SK-N-SH (cell line): ENCODE data around the gene NPFF. TPM values are rescaled to one million over a fixed set of nuclear protein-coding genes. Genes with fewer than 3 reads are reported as not detected.

Experiments used
- CTCF ChIA-PET: fragments of 300-600, 350-600 bp; formaldehyde crosslinking; extraction: SDS; loops from one replicate; lab custom pipeline; 2021; lab: Yijun Ruan, JAX
- POLR2A ChIA-PET: fragments of 350-600 bp; sonication (Branson Sonifier 250); formaldehyde crosslinking; extraction: SDS; loops from one replicate; lab custom pipeline; 2020; ENCODE audit warnings: antibody characterized with exemption, inconsistent platforms; lab: Yijun Ruan, JAX
- DNase-seq: peaks from one replicate; pipeline ENCODE4 v3.0.0; 2012
- H2AFZ ChIP-seq: fragments of 200-600 bp; sonication (generic); 2 replicates; pipeline ENCODE4 v1.8.1; 2016; ENCODE audit warnings: antibody characterized with exemption, mild to moderate bottlenecking, low read depth
- H3F3A ChIP-seq: fragments of 200-600 bp; sonication (generic); replicated peaks from 2 replicates; pipeline ENCODE3; 2016; ENCODE audit warnings: antibody characterized with exemption, mild to moderate bottlenecking; ENCODE audit not compliant: insufficient read depth
- H3K27ac ChIP-seq, 2 experiments: fragments of 200-500 bp in 1 of 2; fragments of 200-600 bp in 1 of 2; sonication (Bioruptor generic) in 1 of 2; sonication (generic), shearing (Covaris generic) in 1 of 2; 2 replicates each; pipeline versions ENCODE4 v1.5.1 to v1.6.1; 2014 to 2016; ENCODE audit warnings: low read depth in 2 of 2, inconsistent platforms in 1 of 2, low read length in 1 of 2, mild to moderate bottlenecking in 1 of 2, mixed read lengths in 1 of 2
- H3K27me3 ChIP-seq: fragments of 200-600 bp; sonication (generic), shearing (Covaris generic); 2 replicates; pipeline ENCODE4 v1.6.1; 2016; ENCODE audit warnings: mixed run types; ENCODE audit not compliant: insufficient read depth
- H3K36me3 ChIP-seq, 2 experiments: fragments of 200-500 bp in 1 of 2; fragments of 200-600 bp in 1 of 2; sonication (Bioruptor generic) in 1 of 2; sonication (generic) in 1 of 2; replicated peaks in 1 of 2; 2 replicates each; pipeline versions ENCODE3 to v1.5.1; 2014 to 2016; ENCODE audit warnings: low read length in 1 of 2, mild to moderate bottlenecking in 1 of 2; ENCODE audit not compliant: insufficient read depth in 2 of 2, control insufficient read depth in 1 of 2
- H3K4me1 ChIP-seq, 2 experiments: fragments of 200-500 bp in 1 of 2; fragments of 200-600 bp in 1 of 2; sonication (Bioruptor generic) in 1 of 2; sonication (generic), shearing (Covaris generic) in 1 of 2; 2 replicates each; pipeline versions ENCODE4 v1.5.1 to v1.6.1; 2014 to 2016; ENCODE audit warnings: low read depth in 1 of 2, low read length in 1 of 2, mixed run types in 1 of 2; ENCODE audit not compliant: insufficient read depth in 2 of 2, control insufficient read depth in 1 of 2
- H3K4me2 ChIP-seq: fragments of 200-600 bp; sonication (generic), shearing (Covaris generic); 2 replicates; pipeline ENCODE4 v1.6.1; 2017; ENCODE audit warnings: mixed run types
- H3K4me3 ChIP-seq, 2 experiments: fragments of 200-500 bp in 1 of 2; fragments of 200-600 bp in 1 of 2; sonication (Bioruptor generic) in 1 of 2; sonication (generic), shearing (Covaris generic) in 1 of 2; 2 replicates each; pipeline versions ENCODE4 v1.5.1 to v1.8.1; 2014 to 2016; ENCODE audit warnings: low read depth in 2 of 2, inconsistent platforms in 1 of 2, low read length in 1 of 2, mild to moderate bottlenecking in 1 of 2, mixed read lengths in 1 of 2, moderate library complexity in 1 of 2
- H3K79me2 ChIP-seq: fragments of 200-600 bp; sonication (generic); 2 replicates; pipeline ENCODE4 v1.8.1; 2017; ENCODE audit warnings: mild to moderate bottlenecking; ENCODE audit not compliant: insufficient read depth
- H3K9ac ChIP-seq: fragments of 200-600 bp; sonication (generic); 2 replicates; pipeline ENCODE4 v1.6.1; 2017; ENCODE audit warnings: mixed run types
- H3K9me2 ChIP-seq: fragments of 200-600 bp; sonication (generic); 2 replicates; pipeline ENCODE4 v1.6.1; 2017; ENCODE audit warnings: mixed run types
- H3K9me3 ChIP-seq: fragments of 200-600 bp; sonication (generic); 2 replicates; pipeline ENCODE4 v1.6.1; 2017; ENCODE audit warnings: mixed run types, mild to moderate bottlenecking, moderate library complexity
- H4K20me1 ChIP-seq: fragments of 200-600 bp; sonication (generic); 2 replicates; pipeline ENCODE4 v1.6.1; 2017; ENCODE audit warnings: mild to moderate bottlenecking, mixed run types; ENCODE audit not compliant: insufficient read depth
- CHD2 ChIP-seq: fragments of 150-350 bp; IDR thresholded peaks from 2 replicates; pipeline ENCODE4 v1.6.1; 2018; ENCODE audit warnings: low read length; ENCODE audit not compliant: partially characterized antibody
- EP300 ChIP-seq, 2 experiments: IDR thresholded peaks; 2 replicates each; pipeline versions ENCODE4 v1.4.0 to v1.6.1; 2012; ENCODE audit warnings: borderline replicate concordance in 1 of 2, low read depth in 1 of 2, low read length in 1 of 2
- MXI1 ChIP-seq: IDR thresholded peaks from 2 replicates; pipeline ENCODE4 v1.6.1; 2012; ENCODE audit warnings: mild to moderate bottlenecking, low read depth, low read length, improper control_type of control experiment
- POLR2AphosphoS5 ChIP-seq: IDR thresholded peaks from 2 replicates; pipeline ENCODE4 v1.6.1; 2012; ENCODE audit warnings: low read depth, low read length
- RCOR1 ChIP-seq: fragments of 150-350 bp; IDR thresholded peaks from 2 replicates; pipeline ENCODE4 v1.6.1; 2017; ENCODE audit warnings: antibody characterized with exemption, low read length
- SIN3A ChIP-seq: IDR thresholded peaks from 2 replicates; pipeline ENCODE4 v1.6.1; 2012; ENCODE audit warnings: low read depth, mild to moderate bottlenecking, low read length, moderate library complexity, borderline replicate concordance
- TAF1 ChIP-seq: IDR thresholded peaks from 2 replicates; pipeline ENCODE4 v1.6.1; 2012; ENCODE audit warnings: low read depth, mild to moderate bottlenecking, low read length, moderate library complexity, borderline replicate concordance
- TCF12 ChIP-seq: IDR thresholded peaks from 2 replicates; pipeline ENCODE4 v1.4.0; 2012
- YY1 ChIP-seq: IDR thresholded peaks from 2 replicates; pipeline ENCODE4 v1.4.0; 2012; ENCODE audit warnings: low read depth, mild to moderate bottlenecking
- WGBS: methylation state at CpG from one replicate; pipeline ENCODE4 v1.1.6; 2017; ENCODE audit warnings: low lambda C conversion rate; 5-methylcytosine and 5-hydroxymethylcytosine counted together
- polyA plus RNA-seq, 3 experiments: library from polyadenylated mRNA; depleted of rRNA; stranded (reverse); fragments of >200 nt; gene quantifications; 2 replicates each; pipeline ENCODE4 v1.2.3, GENCODE V29; 2012
- TF ChIP-seq, protein P1 (sequence below): fragments of 150-350 bp; IDR thresholded peaks from 2 replicates; pipeline ENCODE4 v1.6.1; 2017; ENCODE audit warnings: antibody characterized with exemption, low read length, low read depth, borderline replicate concordance
- TF ChIP-seq, protein P2 (sequence below): IDR thresholded peaks from 2 replicates; pipeline ENCODE4; 2012
- TF ChIP-seq, protein P3 (sequence below): IDR thresholded peaks from 2 replicates; pipeline ENCODE4 v1.4.0; 2012; ENCODE audit warnings: low read depth, borderline replicate concordance
- TF ChIP-seq, protein P4 (sequence below): fragments of 150-350 bp; IDR thresholded peaks from 2 replicates; pipeline ENCODE4 v1.6.1; 2016; ENCODE audit warnings: mild to moderate bottlenecking, low read depth, low read length
- TF ChIP-seq, protein P5 (sequence below): IDR thresholded peaks from 2 replicates; pipeline ENCODE4 v1.4.0; 2012; ENCODE audit warnings: low read depth

Gene NPFF
- polyA plus RNA-seq, 1 of the 3 experiments (the other 2 are of a cell fraction) = 0.13 TPM

DNA sequence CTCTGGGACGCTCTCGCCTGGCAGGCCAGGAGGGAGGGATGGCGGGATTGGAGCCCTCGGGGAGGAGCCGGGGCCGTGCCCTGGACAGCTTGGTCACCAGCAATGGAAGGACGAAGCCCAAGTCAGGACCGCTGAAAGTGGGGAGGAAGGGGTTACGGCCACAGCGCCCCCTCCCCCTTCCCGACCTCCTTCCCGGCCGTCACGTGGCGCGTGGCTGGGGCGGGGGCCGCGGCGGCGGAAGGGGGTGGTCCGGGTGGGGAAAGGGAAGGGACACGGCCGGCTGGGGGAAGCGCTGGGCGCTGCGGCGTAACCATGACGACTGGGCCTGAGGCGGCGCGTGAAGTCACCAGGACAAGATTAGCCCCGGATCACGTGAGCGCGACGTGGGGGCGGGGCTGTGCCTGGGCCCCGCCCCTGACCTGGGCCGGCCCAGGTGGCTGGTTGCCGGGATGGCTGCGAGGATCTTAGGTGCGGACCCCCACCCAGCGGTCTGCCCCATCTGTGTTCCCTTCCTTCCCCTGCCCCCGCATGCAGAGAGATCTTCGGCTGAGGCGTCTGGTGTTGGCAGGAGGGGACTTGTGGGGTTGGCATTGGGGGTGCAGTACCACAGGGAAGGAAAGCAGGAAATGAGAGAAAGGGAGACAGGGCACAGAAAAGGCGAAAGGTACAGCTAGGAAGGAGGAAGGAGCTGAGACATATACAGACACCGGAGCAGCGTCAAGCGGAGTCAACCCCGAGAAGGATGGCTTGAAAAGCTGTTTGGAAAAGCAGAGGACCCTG, 14.3 kb downstream of the NPFF start:
- Histone ChIP-seq H3K9ac (peak overlapping the region; percentile 63), H3K4me1 (peaks cover 24 to 36% of the 10 kb centered on the region in 2 experiments), H3K27me3 (no peaks in the 10 kb centered on the region), H3K9me3 (no peaks in the 10 kb centered on the region), H3F3A (peaks cover 33% of the 10 kb centered on the region), H3K9me2 (no peaks in the 10 kb centered on the region), H4K20me1 (no peaks in the 10 kb centered on the region), H3K36me3 (peaks cover 3 to 8% of the 10 kb centered on the region in 2 experiments), H2AFZ (peak overlapping the region; percentile 72), H3K4me2 (peak overlapping the region; percentile 80), H3K79me2 (peaks cover 58% of the 10 kb centered on the region), H3K4me3 (peak overlapping the region; percentile 47 to 57), H3K27ac (peak overlapping the region; percentile 63 to 94)
- DNase-seq = peak; percentile 97
- POLR2A ChIA-PET = interaction anchor here (0.5 to 4.5 kb wide), 8 partner anchors 8 to 194 kb away, joined by 3 to 28 read pairs (median 4); partner anchors contain the start of genes AAAS, MYG1 and TARBP2
- 3% methylated on average over 19 of the region's 52 CpGs for WGBS
- CTCF ChIA-PET = interaction anchor here (0.9 to 2.4 kb wide), 9 partner anchors 11 to 193 kb away, joined by 4 to 14 read pairs (median 7); partner anchors contain the start of gene MYG1
- TF ChIP-seq MXI1 (peak; percentile 84), POLR2AphosphoS5 (peak; percentile 79), SIN3A (0 out of 2 replicates have a peak, but pooled peaks have one; percentile 7), CHD2 (peak; percentile 80), YY1 (no peak), EP300 (IDR thresholded peaks at IDR 0.05; ENCODE audit: borderline replicate concordance in 1 of 2, low read depth in 1 of 2, low read length in 1 of 2) (peak in 1 of 2 experiments; percentile 50; a peak in 2 of 4 replicates), TCF12 (no peak), TAF1 (peak; percentile 43; the same call in 1 of the 2 replicates), RCOR1 (0 out of 2 replicates have a peak, but pooled peaks have one; percentile 29)
- TF ChIP-seq, protein P1, sequence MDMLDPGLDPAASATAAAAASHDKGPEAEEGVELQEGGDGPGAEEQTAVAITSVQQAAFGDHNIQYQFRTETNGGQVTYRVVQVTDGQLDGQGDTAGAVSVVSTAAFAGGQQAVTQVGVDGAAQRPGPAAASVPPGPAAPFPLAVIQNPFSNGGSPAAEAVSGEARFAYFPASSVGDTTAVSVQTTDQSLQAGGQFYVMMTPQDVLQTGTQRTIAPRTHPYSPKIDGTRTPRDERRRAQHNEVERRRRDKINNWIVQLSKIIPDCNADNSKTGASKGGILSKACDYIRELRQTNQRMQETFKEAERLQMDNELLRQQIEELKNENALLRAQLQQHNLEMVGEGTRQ = peak; percentile 80
- TF ChIP-seq, protein P2, sequence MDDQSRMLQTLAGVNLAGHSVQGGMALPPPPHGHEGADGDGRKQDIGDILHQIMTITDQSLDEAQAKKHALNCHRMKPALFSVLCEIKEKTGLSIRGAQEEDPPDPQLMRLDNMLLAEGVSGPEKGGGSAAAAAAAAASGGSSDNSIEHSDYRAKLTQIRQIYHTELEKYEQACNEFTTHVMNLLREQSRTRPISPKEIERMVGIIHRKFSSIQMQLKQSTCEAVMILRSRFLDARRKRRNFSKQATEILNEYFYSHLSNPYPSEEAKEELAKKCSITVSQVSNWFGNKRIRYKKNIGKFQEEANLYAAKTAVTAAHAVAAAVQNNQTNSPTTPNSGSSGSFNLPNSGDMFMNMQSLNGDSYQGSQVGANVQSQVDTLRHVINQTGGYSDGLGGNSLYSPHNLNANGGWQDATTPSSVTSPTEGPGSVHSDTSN = 0 out of 2 replicates have a peak, but pooled peaks have one; percentile 8
- TF ChIP-seq, protein P3, sequence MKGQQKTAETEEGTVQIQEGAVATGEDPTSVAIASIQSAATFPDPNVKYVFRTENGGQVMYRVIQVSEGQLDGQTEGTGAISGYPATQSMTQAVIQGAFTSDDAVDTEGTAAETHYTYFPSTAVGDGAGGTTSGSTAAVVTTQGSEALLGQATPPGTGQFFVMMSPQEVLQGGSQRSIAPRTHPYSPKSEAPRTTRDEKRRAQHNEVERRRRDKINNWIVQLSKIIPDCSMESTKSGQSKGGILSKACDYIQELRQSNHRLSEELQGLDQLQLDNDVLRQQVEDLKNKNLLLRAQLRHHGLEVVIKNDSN = peak; percentile 94; the same call in 1 of the 2 replicates
- TF ChIP-seq, protein P4, sequence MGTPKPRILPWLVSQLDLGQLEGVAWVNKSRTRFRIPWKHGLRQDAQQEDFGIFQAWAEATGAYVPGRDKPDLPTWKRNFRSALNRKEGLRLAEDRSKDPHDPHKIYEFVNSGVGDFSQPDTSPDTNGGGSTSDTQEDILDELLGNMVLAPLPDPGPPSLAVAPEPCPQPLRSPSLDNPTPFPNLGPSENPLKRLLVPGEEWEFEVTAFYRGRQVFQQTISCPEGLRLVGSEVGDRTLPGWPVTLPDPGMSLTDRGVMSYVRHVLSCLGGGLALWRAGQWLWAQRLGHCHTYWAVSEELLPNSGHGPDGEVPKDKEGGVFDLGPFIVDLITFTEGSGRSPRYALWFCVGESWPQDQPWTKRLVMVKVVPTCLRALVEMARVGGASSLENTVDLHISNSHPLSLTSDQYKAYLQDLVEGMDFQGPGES = no peak
- TF ChIP-seq, protein P5, sequence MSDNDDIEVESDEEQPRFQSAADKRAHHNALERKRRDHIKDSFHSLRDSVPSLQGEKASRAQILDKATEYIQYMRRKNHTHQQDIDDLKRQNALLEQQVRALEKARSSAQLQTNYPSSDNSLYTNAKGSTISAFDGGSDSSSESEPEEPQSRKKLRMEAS = peak; percentile 55
